A549 treated with CORT108297 at 1 μM for 4 hours (cell line): ENCODE measurements around the gene HIP1R. TPM values are rescaled to one million over a fixed set of nuclear protein-coding genes. Genes with fewer than 3 reads are reported as not detected.

Source experiments
- total RNA-seq: library from RNA; stranded (reverse); fragments of 200-300 nt; extraction: Qiagen RNA extraction; gene quantifications from 5 replicates; pipeline ENCODE4 v1.2.3, GENCODE V29; 2022

Gene HIP1R
- total RNA-seq: 12.4 to 17.1 TPM (median 14.5 TPM) in 5 replicates

GRCh38 chr12:122834921-122835749, at the start of gene HIP1R:
TSS of gene HIP1R (plus strand) at chr12:122835457. CDS start at chr12:122835551, 94 bp downstream.

GRCh38 chr12:122895704-122896636, 60.7 kb downstream of the HIP1R start, which contains the start of gene VPS37B:
TSS of gene VPS37B (minus strand) at chr12:122896124. CDS start at chr12:122896062, 62 bp downstream.

Other genes starting within 250 kb of the HIP1R start
- gene HCAR2, start 132.1 kb upstream of the HIP1R start, total RNA-seq: 0.09 to 0.29 TPM (median 0.16 TPM) in 5 replicates
- gene HCAR3, start 118.6 kb upstream of the HIP1R start, total RNA-seq: 0.06 to 0.22 TPM (median 0.08 TPM) in 5 replicates
- gene HCAR1, start 104.6 kb upstream of the HIP1R start, total RNA-seq: 0.01 to 0.06 TPM (median 0.02 TPM) in 5 replicates
- gene DENR, start 82.6 kb upstream of the HIP1R start, total RNA-seq: 54.1 to 70.8 TPM (median 55.3 TPM) in 5 replicates
- 0.03 to 0.21 TPM (median 0.07 TPM) in 5 replicates for gene CCDC62, start 60.9 kb upstream of the HIP1R start, total RNA-seq
- gene VPS37B, start 60.7 kb downstream of the HIP1R start, total RNA-seq: 28.7 to 33.9 TPM (median 32.2 TPM) in 5 replicates
- 6.9 to 10.7 TPM (median 8.5 TPM) in 5 replicates for gene ABCB9, start 131.0 kb downstream of the HIP1R start, total RNA-seq
- 12.3 to 19.1 TPM (median 17.4 TPM) in 5 replicates for gene OGFOD2, start 139.8 kb downstream of the HIP1R start, total RNA-seq
- 202 to 253 TPM (median 246 TPM) in 5 replicates for gene ARL6IP4, start 145.2 kb downstream of the HIP1R start, total RNA-seq